Stimulated activated naive CD4-positive, alpha-beta T cell treated with Interleukin-2 at 50 U/mL for 16 hours (primary cell): Measurements from ENCODE around the gene IFNA16.
A peak's percentile ranks its signal among the peaks of the same experiment; 100 is the strongest.
"Not testable (repeated sequence)": the region's sequence is repeated elsewhere in the genome, so short reads cannot be mapped to it uniquely, and the experiment has no call there.

ENCODE experiments used
- DNase-seq: peaks from one replicate; lab custom pipeline; 2025; lab: John Stamatoyannopoulos, UW

IFNA16 gene

GRCh38 chr9:21217211-21217610 is at the start of gene IFNA16:
IFNA16 (minus strand) TSS chr9:21217311; CDS start chr9:21217305, 6 bp downstream.
- DNase-seq, result not testable (repeated sequence)

- DNase-seq, result no peak
Measured at GRCh38 chr9:21265421-21266189, 48.5 kb upstream of the IFNA16 start.

GRCh38 chr9:21255538-21256212 is 38.6 kb upstream of the IFNA16 start:
- DNase-seq, result no peak

- DNase-seq, result no peak
Measured at GRCh38 chr9:21252721-21253547, 35.8 kb upstream of the IFNA16 start.

- no peak for DNase-seq
Measured at GRCh38 chr9:21251638-21252037, 34.5 kb upstream of the IFNA16 start.

- DNase-seq, result no peak
Measured at GRCh38 chr9:21251190-21251589, 34.1 kb upstream of the IFNA16 start.

- DNase-seq, result no peak
Measured at GRCh38 chr9:21244836-21245235, 27.7 kb upstream of the IFNA16 start.

- no peak for DNase-seq
Measured at GRCh38 chr9:21239911-21240310, 22.8 kb upstream of the IFNA16 start, which contains the start of gene IFNA14. IFNA14 (minus strand) TSS chr9:21240005; CDS start chr9:21239935, 70 bp downstream.

- not testable (repeated sequence) for DNase-seq
Measured at GRCh38 chr9:21236360-21236714, 19.2 kb upstream of the IFNA16 start.

GRCh38 chr9:21235468-21236359 is 18.6 kb upstream of the IFNA16 start:
- peak; percentile 4 for DNase-seq

- DNase-seq, result no peak
Measured at GRCh38 chr9:21234153-21234687, 17.1 kb upstream of the IFNA16 start.

- DNase-seq, result no peak
Measured at GRCh38 chr9:21233258-21233657, 16.1 kb upstream of the IFNA16 start.

- DNase-seq, result no peak
Measured at GRCh38 chr9:21228122-21228521, 11.0 kb upstream of the IFNA16 start, which contains the start of gene IFNA17. IFNA17 (minus strand) TSS chr9:21228222; CDS start chr9:21228173, 49 bp downstream.

- not testable (repeated sequence) for DNase-seq
Measured at GRCh38 chr9:21213411-21214326, 3.4 kb downstream of the IFNA16 start.

GRCh38 chr9:21212160-21212559 is 5.0 kb downstream of the IFNA16 start:
- DNase-seq, result not testable (repeated sequence)

- DNase-seq, result not testable (repeated sequence)
Measured at GRCh38 chr9:21210782-21211181, 6.3 kb downstream of the IFNA16 start.

- no peak for DNase-seq
Measured at GRCh38 chr9:21210311-21210710, 6.8 kb downstream of the IFNA16 start.

- DNase-seq, result not testable (repeated sequence)
Measured at GRCh38 chr9:21207043-21207442, 10.1 kb downstream of the IFNA16 start, which contains the start of gene IFNA10. IFNA10 (minus strand) TSS chr9:21207143; CDS start chr9:21207097, 46 bp downstream.

GRCh38 chr9:21205204-21205603 is 11.9 kb downstream of the IFNA16 start:
- DNase-seq, result no peak

- DNase-seq, result not testable (repeated sequence)
Measured at GRCh38 chr9:21202105-21202504, 15.0 kb downstream of the IFNA16 start, which contains the start of gene IFNA7. IFNA7 (minus strand) TSS chr9:21202205; CDS start chr9:21202165, 40 bp downstream.
